Spleen (tissue), 11 donors: ENCODE results near the gene PACSIN1. TPM values are rescaled to one million over a fixed set of nuclear protein-coding genes. Genes with fewer than 3 reads are reported as not detected.
A peak's percentile ranks its signal among the peaks of the same experiment; 100 is the strongest.

Experiments used
- DNase-seq: peaks from one replicate; pipeline ENCODE4 v3.0.0-alpha.2; 2020
- H3K27ac ChIP-seq, 8 donors: fragments of 200-600 bp; sonication (generic) in 7 of 8; 1 replicate in 4 of 8; 2 replicates in 4 of 8; pipeline versions ENCODE4 v1.5.0 to v1.8.0; 2016 to 2021; ENCODE audit warnings: inconsistent platforms in 4 of 8, mild to moderate bottlenecking in 4 of 8, moderate library complexity in 1 of 8
- H3K27me3 ChIP-seq, 7 donors: fragments of 200-600 bp; sonication (generic) in 6 of 7; replicated peaks in 1 of 7; 1 replicate in 4 of 7; 2 replicates in 3 of 7; pipeline versions ENCODE4 v1.5.0 to v1.8.0; 2016 to 2021; ENCODE audit warnings: inconsistent platforms in 3 of 7, mild to moderate bottlenecking in 1 of 7
- H3K36me3 ChIP-seq, 6 donors: fragments of 200-600 bp; sonication (generic) in 5 of 6; 1 replicate in 4 of 6; 2 replicates in 2 of 6; pipeline versions ENCODE4 v1.5.0 to v1.8.0; 2016 to 2021; ENCODE audit warnings: inconsistent platforms in 2 of 6
- H3K4me1 ChIP-seq, 6 donors: fragments of 200-600 bp; sonication (generic) in 5 of 6; 1 replicate in 3 of 6; 2 replicates in 3 of 6; pipeline versions ENCODE4 v1.5.0 to v1.8.0; 2016 to 2021; ENCODE audit warnings: inconsistent platforms in 3 of 6
- H3K4me3 ChIP-seq, 8 donors: fragments of 200-600 bp; sonication (generic) in 7 of 8; 1 replicate in 4 of 8; 2 replicates in 4 of 8; pipeline versions ENCODE4 v1.5.0 to v1.8.0; 2016 to 2021; ENCODE audit warnings: inconsistent platforms in 4 of 8, mild to moderate bottlenecking in 4 of 8, moderate library complexity in 2 of 8
- H3K9me3 ChIP-seq, 8 donors: fragments of 200-600 bp; sonication (generic) in 7 of 8; 1 replicate in 4 of 8; 2 replicates in 4 of 8; pipeline versions ENCODE4 v1.5.0 to v1.8.0; 2016 to 2021; ENCODE audit warnings: inconsistent platforms in 4 of 8
- CTCF ChIP-seq, 11 experiments: fragments of 200-600 bp in 7 of 11; fragments of 450-650 bp in 4 of 11; sonication (generic) in 4 of 11; IDR thresholded peaks in 8 of 11; conservative IDR thresholded peaks in 3 of 11; 1 replicate in 7 of 11; 2 replicates in 4 of 11; pipeline versions ENCODE4 v1.4.0 to v1.8.0; 2016 to 2021; ENCODE audit warnings: antibody characterized with exemption in 11 of 11, inconsistent platforms in 4 of 11, mild to moderate bottlenecking in 1 of 11
- POLR2A ChIP-seq, 3 donors: fragments of 450-650 bp; IDR thresholded peaks; one replicate each; pipeline ENCODE4 v1.5.1; 2017; ENCODE audit warnings: antibody characterized with exemption in 3 of 3, mild to moderate bottlenecking in 1 of 3
- POLR2AphosphoS5 ChIP-seq, 3 donors: sonication (generic); formaldehyde crosslinking; IDR thresholded peaks; one replicate each; pipeline ENCODE4 v1.5.1; 2017; ENCODE audit warnings: antibody characterized with exemption in 3 of 3
- WGBS, 5 donors: extraction: QIAGEN DNeasy Blood & Tissue Kit in 3 of 5; methylation state at CpG; one replicate each; pipeline versions ENCODE4 v1.1.5 to v1.1.7; 2013 to 2018; 5-methylcytosine and 5-hydroxymethylcytosine counted together
- intact Hi-C: fragments of 100-400 bp; cut with DNase I; formaldehyde crosslinking; loops from one replicate; pipeline ENCODE4 v1.15.0; 2023; ENCODE audit warnings: low total_unique reads
- polyA plus RNA-seq, 3 donors: library from polyadenylated mRNA; stranded (reverse); fragments of 200-250 nt; gene quantifications; one replicate each; pipeline ENCODE4 v1.2.1, GENCODE V29; 2013
- total RNA-seq, 7 donors: library from RNA; depleted of rRNA in 3 of 7; stranded (reverse); fragments of >200 nt in 3 of 7; fragmentation: NEBNext Ultra II Directional in 4 of 7; extraction: Animal tissue kit (Norgen Biotek cat#: 25700) in 4 of 7; gene quantifications; one replicate each; pipeline versions ENCODE4 v1.1.0 to v1.2.1, GENCODE V29; 2016 to 2021
- donor health status: healthy with polysubstance abuse.
- donor health status: DM: no; HTN: no; CAD: no; lungs with moderate emphysema.
- donor health status: DM: no; HTN: no; CAD: no.
- donor health status: Bipolar disorder and iron deficiency.
- donor health status: healthy.
- donor health status: DM: no; HTN: no; CAD: no.
- donor health status: DM: yes; HTN: yes; CAD: no.

The PACSIN1 gene
- total and polyA plus RNA-seq, 10 donors = 0.66 to 2.8 (median 1.3) TPM

GRCh38 chr6:34423254-34423653, 42.6 kb upstream of the PACSIN1 start:
- DNase-seq = no peak
- WGBS, 5 donors = 95 to 98% (median 95%) methylated on average over 5 of the region's 5 CpGs
- no peak overlapping the region for H3K27ac ChIP-seq
- no peaks in the 10 kb centered on the region for H3K27me3 ChIP-seq
- no peak for TF ChIP-seq POLR2A (IDR thresholded peaks at IDR 0.05)
- TF ChIP-seq CTCF (IDR thresholded peaks at IDR 0.05 in 8 of 11, conservative IDR thresholded peaks at IDR 0.05 in 3 of 11) = no peak
- TF ChIP-seq POLR2AphosphoS5 (IDR thresholded peaks at IDR 0.05) = no peak
- H3K4me3 ChIP-seq = no peak overlapping the region
- H3K4me1 ChIP-seq = peaks cover 8 to 41% (median 28%) of the 10 kb centered on the region in 6 donors
- H3K9me3 ChIP-seq = no peaks in the 10 kb centered on the region
- peaks cover 15 to 68% (median 62%) of the 10 kb centered on the region in 6 donors for H3K36me3 ChIP-seq
- intact Hi-C loops = no loop called here

GRCh38 chr6:34424200-34425131, 41.4 kb upstream of the PACSIN1 start:
- H3K4me3 ChIP-seq = peak overlapping the region; percentile 62 to 93 (median 71)
- no peak for DNase-seq
- H3K27me3 ChIP-seq = no peaks in the 10 kb centered on the region
- no peaks in the 10 kb centered on the region for H3K9me3 ChIP-seq
- no peak for TF ChIP-seq CTCF (IDR thresholded peaks at IDR 0.05 in 8 of 11, conservative IDR thresholded peaks at IDR 0.05 in 3 of 11)
- TF ChIP-seq POLR2A (IDR thresholded peaks at IDR 0.05) = no peak
- TF ChIP-seq POLR2AphosphoS5 (IDR thresholded peaks at IDR 0.05) = no peak
- intact Hi-C loops = no loop called here
- peaks cover 15 to 56% (median 50%) of the 10 kb centered on the region in 6 donors for H3K36me3 ChIP-seq
- WGBS, 5 donors = 75 to 80% (median 78%) methylated on average over 19 of the region's 19 CpGs
- peaks cover 8 to 41% (median 28%) of the 10 kb centered on the region in 6 donors for H3K4me1 ChIP-seq
- H3K27ac ChIP-seq = peak overlapping the region in 5 of 8 donors; percentile 84 to 89 (median 86)

GRCh38 chr6:34425132-34425497, 40.8 kb upstream of the PACSIN1 start:
- peaks cover 15 to 50% (median 44%) of the 10 kb centered on the region in 6 donors for H3K36me3 ChIP-seq
- H3K4me1 ChIP-seq = peaks cover 8 to 41% (median 28%) of the 10 kb centered on the region in 6 donors
- intact Hi-C loops = no loop called here
- no peak for DNase-seq
- peak overlapping the region; percentile 62 to 93 (median 71) for H3K4me3 ChIP-seq
- peak overlapping the region; percentile 78 to 89 (median 85) for H3K27ac ChIP-seq
- 4 to 11% (median 9%) methylated on average over 9 to 10 of the region's 10 CpGs for WGBS, 5 donors
- no peaks in the 10 kb centered on the region for H3K27me3 ChIP-seq
- TF ChIP-seq POLR2AphosphoS5 (IDR thresholded peaks at IDR 0.05) = no peak
- TF ChIP-seq POLR2A (IDR thresholded peaks at IDR 0.05) = no peak
- TF ChIP-seq CTCF (IDR thresholded peaks at IDR 0.05 in 8 of 11, conservative IDR thresholded peaks at IDR 0.05 in 3 of 11) = no peak
- H3K9me3 ChIP-seq = no peaks in the 10 kb centered on the region
